ENCODE measurements around the gene KCNQ1OT1. TPM values are rescaled to one million over a fixed set of nuclear protein-coding genes. Genes with fewer than 3 reads are reported as not detected.

The KCNQ1OT1 gene
- total and polyA plus RNA-seq, 9 of the 15 experiments (the other 6 are each of a cell fraction or from before 2014, with no cell fraction given), result 0.04 to 2.3 (median 0.74) TPM

GRCh38 chr11:2570841-2571597 lies 128.8 kb downstream of the KCNQ1OT1 start (continued):
- TF ChIP-seq NELFE (IDR thresholded peaks at IDR 0.05; ENCODE audit: insufficient read depth, insufficient read length), result no peak
- TF ChIP-seq BRD4 (IDR thresholded peaks at IDR 0.05), result no peak
- TF ChIP-seq NR4A1 (CRISPR knock-in tag; IDR thresholded peaks at IDR 0.05), result no peak
- TF ChIP-seq NR4A1 (tag; IDR thresholded peaks at IDR 0.05), result no peak
- no peak for TF ChIP-seq DPF2 (IDR thresholded peaks at IDR 0.05)
- TF ChIP-seq PRDM10 (IDR thresholded peaks at IDR 0.05; ENCODE audit: partially characterized antibody), result no peak
- TF ChIP-seq HSF4 (CRISPR knock-in tag; IDR thresholded peaks at IDR 0.05; ENCODE audit: borderline replicate concordance), result no peak
- TF ChIP-seq SIN3B (IDR thresholded peaks at IDR 0.05; ENCODE audit: low read depth), result no peak
- TF ChIP-seq ZNF695 (CRISPR knock-in tag; IDR thresholded peaks at IDR 0.05), result no peak
- TF ChIP-seq TFAP4 (CRISPR knock-in tag; IDR thresholded peaks at IDR 0.05; ENCODE audit: borderline replicate concordance), result no peak
- no peak for TF ChIP-seq RFX5 (IDR thresholded peaks at IDR 0.05; ENCODE audit: low read depth, low read length)
- TF ChIP-seq SAP30 (IDR thresholded peaks at IDR 0.05; ENCODE audit: borderline replicate concordance, insufficient read depth, low read depth, low read length, poor library complexity, severe bottlenecking), result no peak
- TF ChIP-seq ARID1B (IDR thresholded peaks at IDR 0.05), result no peak
